Caco-2 (cell line): Measurements from ENCODE around the gene FGFR3. TPM values are rescaled to one million over a fixed set of nuclear protein-coding genes. Genes with fewer than 3 reads are reported as not detected.

Source experiments
- BruUV-seq: library from RNA; stranded (reverse); fragments of 400-500 nt; replicated peaks from 2 replicates; lab custom pipeline; 2021; lab: Mats Ljungman, UMichigan
- CTCF ChIA-PET: fragments of 300-600 bp; sonication (Branson Sonifier 250); formaldehyde crosslinking; loops from one replicate; lab custom pipeline; 2022; ENCODE audit warnings: antibody characterized with exemption; lab: Charles Lee
- POLR2A ChIA-PET: fragments of 300-600 bp; sonication (Branson Sonifier 250); formaldehyde crosslinking; loops from one replicate; lab custom pipeline; 2022; ENCODE audit warnings: antibody characterized with exemption; lab: Charles Lee
- DNase-seq, 2 experiments: peaks; one replicate each; pipeline versions ENCODE4 v3.0.0 to v3.0.0-alpha.2; 2020 to 2022
- H3K27me3 ChIP-seq: replicated peaks from 2 replicates; pipeline ENCODE4 v1.6.0; 2011; ENCODE audit warnings: low read length; ENCODE audit not compliant: control insufficient read depth, insufficient read depth
- H3K36me3 ChIP-seq: 2 replicates; pipeline ENCODE4 v1.5.1; 2011; ENCODE audit warnings: low read length; ENCODE audit not compliant: control insufficient read depth, insufficient read depth
- H3K4me1 ChIP-seq: fragments of 250-450 bp; sonication (Bioruptor Pico); 2 replicates; pipeline ENCODE4 v1.5.1; 2020; ENCODE audit warnings: mild to moderate bottlenecking
- H3K4me3 ChIP-seq: 2 replicates; pipeline ENCODE4 v1.5.1; 2011; ENCODE audit warnings: low read depth, mild to moderate bottlenecking, control low read depth, low read length
- H3K9me3 ChIP-seq: fragments of 250-450 bp; sonication (Bioruptor Pico); 2 replicates; pipeline ENCODE4 v1.5.1; 2020; ENCODE audit warnings: mild to moderate bottlenecking, moderate library complexity
- H3K27ac Mint-ChIP-seq: one replicate; pipeline ENCODE4 v1.8.0; 2022; ENCODE audit warnings: mixed read lengths; ENCODE audit not compliant: unreplicated experiment
- H3K27me3 Mint-ChIP-seq: one replicate; pipeline ENCODE4 v1.8.0; 2022; ENCODE audit warnings: mixed read lengths; ENCODE audit not compliant: insufficient read depth, unreplicated experiment
- H3K36me3 Mint-ChIP-seq: one replicate; pipeline ENCODE4 v1.8.0; 2022; ENCODE audit warnings: mild to moderate bottlenecking, mixed read lengths; ENCODE audit not compliant: insufficient read depth, unreplicated experiment
- H3K4me1 Mint-ChIP-seq: one replicate; pipeline ENCODE4 v1.8.0; 2022; ENCODE audit warnings: low read depth, mixed read lengths; ENCODE audit not compliant: unreplicated experiment
- H3K4me3 Mint-ChIP-seq: one replicate; pipeline ENCODE4 v1.8.0; 2022; ENCODE audit warnings: mild to moderate bottlenecking, moderate library complexity, mixed read lengths; ENCODE audit not compliant: unreplicated experiment
- H3K9me3 Mint-ChIP-seq: one replicate; pipeline ENCODE4 v1.8.0; 2022; ENCODE audit warnings: mixed read lengths; ENCODE audit not compliant: unreplicated experiment
- CTCF ChIP-seq, 2 experiments: fragments of 200-600 bp in 1 of 2; IDR thresholded peaks; 1 replicate in 1 of 2; 2 replicates in 1 of 2; pipeline versions ENCODE4 v1.5.1 to v1.8.0; 2011 to 2022; ENCODE audit warnings: antibody characterized with exemption in 1 of 2, control low read depth in 1 of 2, inconsistent platforms in 1 of 2, low read depth in 1 of 2, low read length in 1 of 2, mild to moderate bottlenecking in 1 of 2, moderate library complexity in 1 of 2; ENCODE audit not compliant: insufficient read depth in 1 of 2, severe bottlenecking in 1 of 2, unreplicated experiment in 1 of 2
- intact Hi-C: fragments of 100-400 bp; cut with micrococcal nuclease; formaldehyde crosslinking; loops from one replicate; pipeline ENCODE4 v1.10.0; 2022; ENCODE audit not compliant: unreplicated experiment
- total RNA-seq: library from RNA; stranded (reverse); gene quantifications from 2 replicates; pipeline ENCODE4 v1.2.3, GENCODE V29; 2022

Gene FGFR3
- total RNA-seq, 1 experiment from 2014 or later = 132 TPM

- no peaks in the 10 kb centered on the region for H3K27me3 ChIP-seq
- no peak overlapping the region for H3K4me3 Mint-ChIP-seq
- no peak for TF ChIP-seq CTCF (IDR thresholded peaks at IDR 0.05; ENCODE audit: insufficient read depth in 1 of 2, low read depth in 1 of 2, low read length in 1 of 2, severe bottlenecking in 1 of 2, unreplicated experiment in 1 of 2)
- H3K27me3 Mint-ChIP-seq = no peaks in the 10 kb centered on the region
- no TSS peak for BruUV-seq
- no peak overlapping the region for H3K4me3 ChIP-seq
- peaks cover 9% of the 10 kb centered on the region for H3K9me3 Mint-ChIP-seq
- DNase-seq = no peak
- CTCF ChIA-PET = no interaction called here
- H3K4me1 ChIP-seq = no peaks in the 10 kb centered on the region
- H3K4me1 Mint-ChIP-seq = no peaks in the 10 kb centered on the region
- H3K9me3 ChIP-seq = no peaks in the 10 kb centered on the region
- H3K36me3 Mint-ChIP-seq = peaks cover 67% of the 10 kb centered on the region
- POLR2A ChIA-PET = no interaction called here
- H3K27ac Mint-ChIP-seq = no peak overlapping the region
- no peaks in the 10 kb centered on the region; the same call in none of the 2 replicates for H3K36me3 ChIP-seq
- intact Hi-C loops = no loop called here
Measured at GRCh38 chr4:1830234-1830633, 37.1 kb downstream of the FGFR3 start.

DNA sequence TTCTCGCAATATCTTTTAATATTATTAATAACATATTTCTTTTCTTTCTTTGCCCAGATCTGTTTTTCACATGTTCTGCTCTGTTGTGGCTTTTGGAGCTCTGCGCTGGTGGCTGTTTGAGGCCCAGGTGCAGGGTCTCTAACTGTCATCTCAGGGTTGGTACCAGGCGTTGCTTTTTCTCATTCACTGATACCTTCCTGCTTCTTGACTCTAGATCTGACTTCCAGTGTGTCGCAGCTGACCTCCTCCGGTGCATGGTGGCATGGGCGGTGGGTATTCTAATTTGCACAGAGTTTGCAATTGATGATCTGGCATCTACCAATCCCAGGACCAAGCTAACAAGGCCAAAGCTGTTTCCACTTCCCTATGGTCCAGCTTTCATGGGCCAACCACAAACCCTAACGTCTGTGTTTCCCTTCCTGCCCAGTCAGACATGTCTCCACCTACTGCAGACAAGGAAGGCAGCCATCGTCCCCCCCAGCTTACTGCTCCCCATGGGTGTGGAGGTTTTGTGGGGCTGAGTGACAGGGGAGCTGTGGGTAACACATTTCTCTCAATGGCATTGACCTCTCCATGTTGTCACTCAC, 37.6 kb downstream of the FGFR3 start:
- peaks cover 9% of the 10 kb centered on the region for H3K9me3 Mint-ChIP-seq
- H3K9me3 ChIP-seq = no peaks in the 10 kb centered on the region
- POLR2A ChIA-PET = no interaction called here
- BruUV-seq = no TSS peak
- H3K27me3 ChIP-seq = no peaks in the 10 kb centered on the region
- no peak for TF ChIP-seq CTCF (IDR thresholded peaks at IDR 0.05; ENCODE audit: insufficient read depth in 1 of 2, low read depth in 1 of 2, low read length in 1 of 2, severe bottlenecking in 1 of 2, unreplicated experiment in 1 of 2)
- no peak overlapping the region for H3K4me3 ChIP-seq
- peaks cover 72% of the 10 kb centered on the region for H3K36me3 Mint-ChIP-seq
- H3K27ac Mint-ChIP-seq = no peak overlapping the region
- H3K4me1 ChIP-seq = no peaks in the 10 kb centered on the region
- CTCF ChIA-PET = no interaction called here
- intact Hi-C loops = no loop called here
- H3K4me3 Mint-ChIP-seq = no peak overlapping the region
- no peaks in the 10 kb centered on the region for H3K4me1 Mint-ChIP-seq
- H3K27me3 Mint-ChIP-seq = no peaks in the 10 kb centered on the region
- DNase-seq = no peak
- H3K36me3 ChIP-seq = no peaks in the 10 kb centered on the region; the same call in none of the 2 replicates

DNA sequence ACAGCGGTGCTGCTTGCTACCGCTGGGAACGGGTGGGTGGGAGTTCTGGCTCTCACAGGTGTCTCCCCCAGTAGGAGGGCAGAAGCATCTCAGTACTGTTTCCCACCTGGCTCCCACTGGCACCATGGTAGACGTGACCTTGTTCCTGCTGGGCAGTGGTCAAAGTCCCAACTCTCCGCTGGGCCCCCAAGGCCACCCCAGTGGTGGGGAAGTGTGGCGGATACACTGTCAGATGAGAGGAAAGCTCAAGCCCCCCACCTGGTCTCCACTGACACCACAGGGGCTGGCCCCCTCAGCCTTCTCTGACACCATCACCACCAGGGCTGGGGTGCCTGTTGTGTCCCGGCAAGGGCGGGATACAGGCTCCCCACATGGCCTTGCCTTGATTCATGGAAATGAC, 38.2 kb downstream of the FGFR3 start:
- H3K27ac Mint-ChIP-seq = no peak overlapping the region
- Histone ChIP-seq H3K9me3 (no peaks in the 10 kb centered on the region), H3K36me3 (no peaks in the 10 kb centered on the region; the same call in none of the 2 replicates), H3K4me3 (no peak overlapping the region), H3K27me3 (no peaks in the 10 kb centered on the region), H3K4me1 (no peaks in the 10 kb centered on the region)
- H3K27me3 Mint-ChIP-seq = no peaks in the 10 kb centered on the region
- intact Hi-C loops = no loop called here
- peaks cover 73% of the 10 kb centered on the region for H3K36me3 Mint-ChIP-seq
- no TSS peak for BruUV-seq
- no peaks in the 10 kb centered on the region for H3K4me1 Mint-ChIP-seq
- peaks cover 9% of the 10 kb centered on the region for H3K9me3 Mint-ChIP-seq
- no peak for DNase-seq
- no peak overlapping the region for H3K4me3 Mint-ChIP-seq
- no peak for TF ChIP-seq CTCF (IDR thresholded peaks at IDR 0.05; ENCODE audit: insufficient read depth in 1 of 2, low read depth in 1 of 2, low read length in 1 of 2, severe bottlenecking in 1 of 2, unreplicated experiment in 1 of 2)
- CTCF ChIA-PET = no interaction called here
- POLR2A ChIA-PET = no interaction called here
